Activated T-cell treated with anti-CD3 and anti-CD28 coated beads for 1 hour (primary cell): ENCODE measurements around the gene BIVM.

Source experiments
- DNase-seq: peaks from one replicate; pipeline ENCODE4 v3.0.0-alpha.2; 2020; ENCODE audit warnings: low read depth

Gene BIVM

GRCh38 chr13:102792396-102792795 lies 6.5 kb upstream of the BIVM start:
- DNase-seq = no peak

DNA sequence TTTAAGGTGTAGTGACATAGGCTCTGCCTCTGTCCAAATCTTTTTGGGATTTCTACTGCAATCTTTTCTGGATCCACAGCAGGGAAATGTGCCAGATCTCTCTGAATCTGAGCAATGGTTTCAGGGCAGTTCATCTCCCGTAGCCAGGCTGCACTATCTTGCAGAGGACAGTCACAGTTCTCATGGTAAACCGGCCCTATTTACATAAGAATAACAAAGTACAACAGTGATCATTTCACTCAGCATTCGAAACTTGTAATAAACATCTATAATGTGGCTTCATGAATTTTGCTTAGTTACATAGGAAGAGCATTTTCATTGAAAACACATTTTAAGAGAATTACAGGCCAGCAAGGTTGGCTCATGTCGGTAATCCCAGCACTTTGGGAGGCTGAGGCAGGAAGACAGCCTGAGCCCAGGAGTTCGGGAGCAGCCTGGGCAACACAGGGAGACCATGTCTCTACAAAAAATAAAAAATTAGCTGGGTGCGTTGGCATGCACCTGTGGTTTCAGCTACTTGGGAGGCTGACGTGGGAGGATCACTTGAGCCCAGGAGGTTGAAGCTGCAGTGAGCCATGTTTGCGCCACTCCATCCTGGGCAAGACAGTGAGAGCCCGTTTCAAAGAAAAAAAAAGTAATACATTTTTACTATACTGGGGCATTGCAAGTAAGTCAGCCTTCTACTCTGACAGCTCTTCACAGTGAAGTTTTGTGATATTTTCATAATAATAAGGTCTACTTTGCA lies 5.1 kb upstream of the BIVM start:
- DNase-seq = no peak

GRCh38 chr13:102799426-102800144 lies 666 bp downstream of the BIVM start:
- no peak for DNase-seq

DNA sequence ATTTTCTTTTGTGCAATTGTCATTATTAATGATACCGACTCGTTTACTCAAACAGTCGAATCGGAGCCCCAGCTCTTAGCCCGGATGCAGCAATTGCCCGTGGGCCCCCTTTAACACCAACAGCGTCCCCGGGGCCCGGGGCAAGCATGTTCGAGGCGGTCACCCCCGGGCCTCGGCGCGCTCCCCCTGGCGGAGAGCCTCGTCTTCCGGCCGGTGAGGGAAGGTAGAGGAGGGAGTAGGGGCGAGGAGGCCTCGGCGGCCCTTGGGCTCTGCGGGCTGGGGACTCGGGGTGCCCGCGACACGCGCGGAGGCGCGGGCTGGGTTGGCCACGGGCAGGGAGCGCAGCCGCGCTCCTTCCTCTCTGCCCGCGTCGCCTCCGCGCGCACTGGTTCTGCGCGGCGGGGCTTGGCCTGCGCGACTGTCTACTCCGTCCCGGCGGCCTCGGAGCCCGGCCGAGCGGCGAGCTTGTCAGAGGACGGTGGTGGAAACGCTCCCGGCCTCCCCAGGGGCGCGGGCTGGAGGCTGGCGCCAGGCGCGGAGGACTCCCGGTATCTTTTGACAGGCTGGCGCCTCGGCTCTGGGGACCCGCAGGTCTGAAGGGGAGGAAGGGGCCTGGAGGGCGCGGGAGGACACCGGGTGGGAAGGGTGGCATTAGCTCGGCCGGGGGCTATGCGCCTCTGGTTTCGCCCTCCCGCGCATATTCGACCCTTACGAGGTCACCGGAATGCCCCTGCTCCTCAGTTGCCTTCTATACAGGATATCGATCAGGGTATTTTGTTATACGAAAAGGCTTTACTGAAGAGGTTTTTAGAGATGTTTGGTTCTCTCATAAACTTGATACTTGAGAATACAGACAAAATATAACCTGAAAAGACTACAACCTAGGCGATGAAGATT lies 1.5 kb downstream of the BIVM start:
- peak; percentile 78 for DNase-seq

DNA sequence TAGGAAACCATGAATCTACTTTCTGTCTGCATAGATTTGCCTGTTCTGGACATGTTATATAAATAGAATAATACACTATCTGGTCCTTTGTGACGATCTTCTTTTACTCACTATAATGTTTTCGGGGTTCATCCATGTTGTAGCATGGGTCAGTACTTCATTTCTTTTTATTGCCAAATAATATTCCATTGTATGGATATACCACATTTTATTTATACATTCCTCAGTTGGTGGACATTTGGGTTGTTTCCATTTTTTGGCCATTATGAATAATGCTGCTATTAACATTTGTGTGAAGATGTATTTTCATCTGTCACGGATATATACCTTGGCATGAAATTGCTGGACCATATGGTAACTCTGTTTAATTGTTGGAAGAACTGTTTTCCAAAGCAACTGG lies 6.8 kb downstream of the BIVM start:
- no peak for DNase-seq

DNA sequence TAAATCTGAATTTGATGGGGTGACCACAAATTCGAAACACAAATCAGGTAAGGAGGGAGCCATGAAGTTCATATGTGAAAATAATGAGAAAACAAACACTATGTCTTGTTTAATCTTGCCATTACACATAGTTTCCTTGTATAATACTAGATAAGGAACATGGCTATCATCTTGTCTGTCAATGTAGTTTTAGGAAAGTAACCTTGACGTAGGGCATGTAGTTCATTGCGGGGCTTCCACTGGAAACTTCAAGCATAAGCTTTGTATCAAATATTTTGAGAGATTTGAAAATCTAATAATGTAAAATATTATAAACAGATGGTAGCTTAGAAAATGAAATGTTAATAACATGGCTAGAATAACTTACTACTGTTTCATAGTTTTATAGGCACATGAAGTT lies 8.8 kb downstream of the BIVM start:
- no peak for DNase-seq

DNA sequence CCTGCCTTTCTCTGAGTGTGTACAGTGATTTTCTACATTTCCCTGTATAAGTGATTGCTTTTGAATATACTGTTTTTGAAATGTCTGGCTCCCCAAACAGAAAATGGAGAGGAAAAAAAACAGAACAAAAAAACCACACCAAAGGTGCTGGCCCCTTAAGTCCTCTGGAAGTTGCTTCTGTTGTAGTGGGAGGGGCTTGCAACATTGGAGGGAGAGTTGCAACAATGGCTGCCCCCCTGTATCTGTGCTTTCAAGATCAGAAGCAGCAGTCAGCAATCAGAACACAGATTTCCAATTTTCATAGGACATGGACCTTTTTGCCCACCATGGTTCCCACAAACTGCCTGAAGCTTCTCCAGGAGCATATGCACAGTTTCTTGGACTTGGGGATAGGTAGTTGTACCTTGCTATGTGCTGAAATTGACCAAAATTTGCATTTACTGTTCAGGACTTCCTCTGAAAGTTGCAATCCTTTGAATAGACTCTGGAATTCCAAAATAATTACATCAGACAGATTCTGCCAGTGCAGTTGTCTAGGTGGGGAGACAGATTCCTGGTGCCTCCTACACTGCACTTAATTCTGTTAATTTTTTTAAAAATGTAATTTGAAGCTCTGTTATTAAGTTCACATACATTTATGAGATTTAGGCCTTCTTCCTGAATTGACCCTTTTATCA lies 13.8 kb downstream of the BIVM start:
- no peak for DNase-seq

- no peak for DNase-seq
These were observed 15.2 kb downstream of the BIVM start for GRCh38 chr13:102814025-102814607.

GRCh38 chr13:102814793-102815192 lies 15.9 kb downstream of the BIVM start:
- no peak for DNase-seq

- no peak for DNase-seq
These were observed 16.9 kb downstream of the BIVM start for GRCh38 chr13:102815788-102816187.

DNA sequence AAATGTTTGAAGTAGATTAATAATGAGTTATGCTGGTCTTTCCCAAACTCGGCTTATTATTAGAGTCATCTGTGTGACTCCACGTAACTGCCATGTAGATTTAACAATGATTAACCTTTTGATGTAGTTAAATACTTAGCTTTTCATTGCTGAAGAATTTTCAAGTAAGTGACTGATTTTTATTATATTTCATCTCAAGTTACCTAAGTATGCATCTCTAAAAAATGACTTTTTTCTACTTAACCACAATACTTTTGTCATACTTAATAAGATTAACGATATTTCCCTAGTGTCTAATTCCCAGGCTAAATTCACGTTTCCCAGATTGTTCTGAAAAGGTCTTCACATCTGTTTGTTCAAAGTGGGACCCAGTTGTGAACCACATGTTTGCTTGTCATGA lies 17.8 kb downstream of the BIVM start:
- no peak for DNase-seq

DNA sequence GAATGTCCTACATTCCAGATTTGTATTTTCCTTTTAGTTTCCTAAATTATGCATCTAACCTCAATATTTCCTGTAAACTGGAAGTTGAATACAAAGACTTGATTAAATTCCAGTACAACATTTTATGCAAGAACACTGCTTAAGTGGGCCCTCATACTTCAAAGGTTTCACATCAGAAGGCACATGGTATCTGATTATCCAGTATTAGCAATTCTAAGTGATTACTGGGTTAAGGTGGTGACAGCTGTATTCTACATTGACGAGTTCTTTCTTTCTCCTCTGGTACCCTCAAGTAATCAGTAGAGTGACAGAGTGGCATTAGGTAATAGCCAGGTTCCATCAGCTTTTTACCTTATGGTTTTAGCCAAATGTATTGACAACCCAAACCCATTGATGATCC lies 18.3 kb downstream of the BIVM start:
- DNase-seq = no peak

DNA sequence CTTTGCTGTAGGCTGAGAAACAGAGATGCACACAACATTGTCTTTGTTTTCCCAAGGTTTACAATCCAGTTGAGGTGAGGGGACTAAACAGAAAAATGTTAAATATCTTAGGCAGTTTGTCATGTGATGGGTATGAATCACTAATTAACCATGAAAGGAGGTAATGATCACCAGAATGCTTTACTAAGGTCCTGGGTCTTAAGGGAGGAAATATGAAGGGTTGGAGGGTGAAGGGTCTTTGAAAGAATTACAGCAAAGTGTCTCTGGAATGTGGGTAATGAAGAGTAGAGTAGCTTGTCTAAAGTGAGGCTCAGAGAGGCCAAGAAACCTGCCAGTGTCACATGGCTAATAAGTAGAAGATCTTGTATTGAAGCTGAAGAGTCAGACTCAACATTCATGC lies 19.0 kb downstream of the BIVM start:
- no peak for DNase-seq

GRCh38 chr13:102825400-102825799 lies 26.5 kb downstream of the BIVM start:
- no peak for DNase-seq

GRCh38 chr13:102825921-102826706 lies 27.2 kb downstream of the BIVM start:
- DNase-seq = no peak

DNA sequence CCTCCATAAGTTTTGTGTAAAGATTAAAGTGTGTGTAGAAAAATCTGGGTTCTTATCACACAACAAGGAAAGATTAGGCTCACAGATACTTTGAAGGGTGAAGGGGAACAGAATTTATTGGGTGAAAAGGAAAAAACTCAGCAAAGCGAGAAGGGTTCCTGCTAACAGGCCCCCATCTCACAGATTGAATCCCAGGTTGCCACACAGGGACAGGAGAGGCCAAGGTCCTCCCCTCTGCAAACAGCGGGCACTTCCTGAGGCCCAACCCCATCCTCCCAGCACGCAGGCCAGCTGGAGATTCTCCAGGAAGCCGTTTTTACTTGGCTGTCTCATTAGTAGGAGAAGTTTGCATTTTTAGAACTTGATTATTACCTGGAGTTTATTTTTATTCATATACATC lies 31.7 kb downstream of the BIVM start:
- DNase-seq = no peak

DNA sequence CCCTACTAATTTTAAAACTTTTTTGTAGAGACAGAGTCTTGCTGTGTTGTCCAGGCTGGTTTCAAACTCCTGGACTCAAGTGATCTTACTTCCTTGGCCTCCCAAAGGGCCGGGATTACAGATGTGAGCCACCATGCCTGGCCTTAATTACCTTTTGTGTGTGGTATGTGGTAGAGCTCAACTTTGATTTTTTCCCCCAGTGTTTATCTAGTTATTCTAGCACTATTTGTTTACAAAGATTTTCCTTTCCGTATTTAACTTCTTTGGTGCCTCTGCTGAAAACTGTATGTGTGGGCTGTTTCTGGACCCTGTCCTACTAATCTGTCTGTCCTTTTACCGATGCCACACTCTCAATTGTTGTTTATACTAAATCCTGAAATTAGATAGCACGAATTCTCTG lies 37.6 kb downstream of the BIVM start:
- no peak for DNase-seq

DNA sequence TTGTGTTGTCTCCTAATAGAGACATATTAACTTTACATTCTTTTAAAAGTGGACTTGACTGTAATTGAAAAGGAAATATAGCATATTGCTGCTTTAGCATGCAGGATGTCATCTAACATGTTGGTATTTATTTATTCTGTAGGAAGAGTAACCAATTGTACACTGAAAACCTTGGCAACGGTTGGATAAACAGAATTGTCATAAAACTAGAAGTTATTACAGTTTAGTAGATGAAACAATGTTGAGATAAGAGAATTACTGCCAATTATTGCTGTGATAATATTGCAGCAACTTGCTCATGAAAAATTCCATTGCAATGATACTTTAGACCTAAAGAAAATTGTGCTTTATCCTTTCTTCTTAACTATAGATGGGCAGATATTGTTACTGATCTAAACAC lies 39.4 kb downstream of the BIVM start:
- no peak for DNase-seq

GRCh38 chr13:102838982-102839381 lies 40.1 kb downstream of the BIVM start:
- no peak for DNase-seq

DNA sequence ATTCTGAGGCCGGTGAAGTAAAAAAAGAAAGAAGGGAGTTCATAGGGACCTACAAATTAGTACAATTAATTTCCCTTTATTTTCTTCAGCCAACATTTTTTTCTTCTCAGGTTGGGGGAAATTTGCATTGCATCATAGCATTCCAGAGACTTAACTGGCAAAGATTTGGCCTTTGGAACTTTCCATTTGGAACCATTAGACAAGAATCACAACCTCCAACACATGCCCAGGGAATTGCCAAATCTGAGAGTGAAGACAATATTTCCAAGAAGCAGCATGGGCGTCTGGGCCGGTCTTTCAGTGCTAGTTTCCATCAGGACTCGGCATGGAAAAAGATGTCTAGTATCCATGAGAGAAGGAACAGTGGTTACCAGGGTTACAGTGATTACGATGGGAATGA lies 40.5 kb downstream of the BIVM start:
- DNase-seq = no peak

GRCh38 chr13:102845289-102845629 lies 46.3 kb downstream of the BIVM start:
- DNase-seq = no peak
